ENCODE measurements around the gene IGSF5.

DNA sequence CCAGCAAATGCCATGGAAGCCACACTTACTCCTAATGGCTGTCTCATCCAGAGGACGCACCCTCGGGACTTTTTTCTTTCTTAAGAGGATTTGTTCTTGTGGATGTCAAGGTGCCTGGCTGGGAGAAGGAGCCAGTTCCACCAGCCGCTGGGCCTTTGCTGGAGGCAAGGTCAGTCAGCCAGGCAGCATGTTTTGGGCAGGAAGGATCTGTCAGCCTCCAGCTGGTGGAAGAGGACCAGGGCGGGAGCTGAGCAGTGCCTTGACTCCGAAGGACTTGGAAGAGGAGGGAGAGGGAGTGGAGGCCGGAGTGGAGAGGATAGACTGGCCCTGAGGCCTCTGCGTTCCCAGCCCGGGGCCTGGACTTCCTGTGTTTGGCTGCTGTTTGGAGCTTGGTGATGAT is 5.7 kb downstream of the IGSF5 start:
- TF ChIP-seq, protein P1, sequence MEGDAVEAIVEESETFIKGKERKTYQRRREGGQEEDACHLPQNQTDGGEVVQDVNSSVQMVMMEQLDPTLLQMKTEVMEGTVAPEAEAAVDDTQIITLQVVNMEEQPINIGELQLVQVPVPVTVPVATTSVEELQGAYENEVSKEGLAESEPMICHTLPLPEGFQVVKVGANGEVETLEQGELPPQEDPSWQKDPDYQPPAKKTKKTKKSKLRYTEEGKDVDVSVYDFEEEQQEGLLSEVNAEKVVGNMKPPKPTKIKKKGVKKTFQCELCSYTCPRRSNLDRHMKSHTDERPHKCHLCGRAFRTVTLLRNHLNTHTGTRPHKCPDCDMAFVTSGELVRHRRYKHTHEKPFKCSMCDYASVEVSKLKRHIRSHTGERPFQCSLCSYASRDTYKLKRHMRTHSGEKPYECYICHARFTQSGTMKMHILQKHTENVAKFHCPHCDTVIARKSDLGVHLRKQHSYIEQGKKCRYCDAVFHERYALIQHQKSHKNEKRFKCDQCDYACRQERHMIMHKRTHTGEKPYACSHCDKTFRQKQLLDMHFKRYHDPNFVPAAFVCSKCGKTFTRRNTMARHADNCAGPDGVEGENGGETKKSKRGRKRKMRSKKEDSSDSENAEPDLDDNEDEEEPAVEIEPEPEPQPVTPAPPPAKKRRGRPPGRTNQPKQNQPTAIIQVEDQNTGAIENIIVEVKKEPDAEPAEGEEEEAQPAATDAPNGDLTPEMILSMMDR (IDR thresholded peaks at IDR 0.05), result no peak
- no peak for TF ChIP-seq EZH2 (IDR thresholded peaks at IDR 0.05; ENCODE audit: borderline replicate concordance, insufficient read depth, low read depth, low read length, poor library complexity, severe bottlenecking)
